ENCODE results near the gene ZNF512. TPM values are rescaled to one million over a fixed set of nuclear protein-coding genes. Genes with fewer than 3 reads are reported as not detected.
"Not testable (repeated sequence)": the region's sequence is repeated elsewhere in the genome, so short reads cannot be mapped to it uniquely, and the experiment has no call there.

Gene ZNF512
- total RNA-seq, 4 donors from 2014 or later = 29.1 to 115 (median 37.1) TPM

DNA sequence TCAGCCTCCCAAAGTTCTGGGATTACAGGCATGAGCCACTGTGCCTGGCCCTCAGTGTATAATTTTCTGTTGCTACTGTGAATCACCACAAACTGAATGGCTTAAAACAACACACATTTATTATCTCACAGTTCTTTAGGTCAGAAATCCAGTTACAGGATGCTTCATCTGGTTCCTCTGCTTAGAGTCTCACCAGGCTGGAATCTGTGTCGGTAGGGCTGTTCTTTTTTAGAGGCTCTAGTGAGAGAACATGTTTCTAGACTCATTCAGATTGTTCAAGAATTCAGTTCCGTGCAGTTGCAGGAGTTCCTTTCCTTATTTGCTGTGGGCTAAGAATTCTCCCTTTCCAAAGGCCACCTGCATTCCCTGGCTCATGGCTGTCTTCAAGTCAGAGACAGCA, 23.8 kb downstream of the ZNF512 start:
- Histone ChIP-seq H3K36me3 (peaks cover 0 to 81% (median 0%) of the 10 kb centered on the region in 3 donors), H3K9me3 (no peaks in the 10 kb centered on the region), H3K27ac (no peak overlapping the region), H3K4me1 (no peaks in the 10 kb centered on the region), H3K4me3 (no peak overlapping the region), H3K27me3 (no peaks in the 10 kb centered on the region)
- TF ChIP-seq POLR2A (IDR thresholded peaks at IDR 0.05) (no peak), CTCF (IDR thresholded peaks at IDR 0.05) (no peak)
- DNase-seq = no peak

DNA sequence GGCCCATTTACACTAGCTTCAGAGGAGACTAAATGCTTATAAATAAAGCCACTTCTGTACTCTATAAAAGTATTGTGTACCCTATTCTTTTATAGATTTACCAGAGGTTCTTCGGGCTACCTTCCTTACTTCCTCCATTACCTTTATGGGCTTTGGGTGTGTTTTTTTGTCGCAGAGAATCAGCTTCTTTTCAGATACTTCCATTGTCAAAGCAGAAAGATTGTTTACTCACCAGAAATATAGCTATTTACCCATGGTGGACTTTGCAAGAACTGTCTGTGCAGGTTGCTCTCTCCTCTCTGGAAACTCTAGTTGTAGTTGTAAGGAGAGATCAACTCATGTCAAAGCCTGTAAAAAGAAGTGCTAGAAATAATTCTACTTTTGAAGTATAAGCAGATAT, 31.1 kb downstream of the ZNF512 start:
- H3K4me1 ChIP-seq = no peaks in the 10 kb centered on the region
- H3K36me3 ChIP-seq = peaks cover 0 to 67% (median 0%) of the 10 kb centered on the region in 3 donors
- no peak overlapping the region for H3K4me3 ChIP-seq
- no peak for TF ChIP-seq CTCF (IDR thresholded peaks at IDR 0.05)
- TF ChIP-seq POLR2A (IDR thresholded peaks at IDR 0.05) = no peak
- no peak for DNase-seq
- H3K9me3 ChIP-seq = no peaks in the 10 kb centered on the region
- no peak overlapping the region for H3K27ac ChIP-seq
- no peaks in the 10 kb centered on the region for H3K27me3 ChIP-seq

- H3K9me3 ChIP-seq = no peaks in the 10 kb centered on the region
- DNase-seq = no peak
- H3K4me3 ChIP-seq = no peak overlapping the region
- no peaks in the 10 kb centered on the region for H3K27me3 ChIP-seq
- H3K4me1 ChIP-seq = no peaks in the 10 kb centered on the region
- peaks cover 0 to 73% (median 0%) of the 10 kb centered on the region in 3 donors for H3K36me3 ChIP-seq
- no peak overlapping the region for H3K27ac ChIP-seq
- TF ChIP-seq POLR2A (IDR thresholded peaks at IDR 0.05) (no peak), CTCF (IDR thresholded peaks at IDR 0.05) (no peak)
Observed at GRCh38 chr2:27615316-27615715, 32.5 kb downstream of the ZNF512 start.

GRCh38 chr2:27621524-27621923, 38.7 kb downstream of the ZNF512 start:
- TF ChIP-seq CTCF (IDR thresholded peaks at IDR 0.05) (no peak), POLR2A (IDR thresholded peaks at IDR 0.05) (no peak)
- DNase-seq = no peak
- H3K27ac ChIP-seq = no peak overlapping the region
- no peaks in the 10 kb centered on the region for H3K27me3 ChIP-seq
- no peak overlapping the region for H3K4me3 ChIP-seq
- H3K4me1 ChIP-seq = no peaks in the 10 kb centered on the region
- H3K36me3 ChIP-seq = peaks cover 0 to 55% (median 0%) of the 10 kb centered on the region in 3 donors
- H3K9me3 ChIP-seq = no peaks in the 10 kb centered on the region

DNA sequence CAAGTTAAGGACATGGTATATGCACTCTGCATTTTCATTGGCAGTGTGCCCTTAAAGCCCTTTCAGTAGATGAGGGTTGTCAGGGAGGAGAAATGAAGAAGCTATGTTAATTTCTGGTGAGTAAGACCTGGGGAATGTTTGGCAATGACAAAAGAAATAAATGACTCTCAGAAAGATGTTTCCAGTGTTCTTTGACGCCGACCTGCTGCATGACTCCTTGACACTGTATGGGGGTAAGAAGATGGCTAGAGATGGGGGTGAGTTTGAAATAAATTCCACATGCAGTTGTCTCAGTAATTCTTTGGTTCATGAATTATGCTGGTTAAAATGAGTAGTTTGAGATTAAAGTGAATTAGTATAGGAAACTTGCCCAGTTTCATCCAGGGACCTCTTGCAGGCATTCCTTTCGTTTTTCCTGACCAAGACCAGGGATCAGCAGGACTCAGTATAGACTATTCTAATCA, 40.1 kb downstream of the ZNF512 start:
- H3K27me3 ChIP-seq = no peaks in the 10 kb centered on the region
- H3K4me1 ChIP-seq = peaks cover 0 to 4% (median under 1%) of the 10 kb centered on the region in 4 donors
- H3K27ac ChIP-seq = no peak overlapping the region
- TF ChIP-seq CTCF (IDR thresholded peaks at IDR 0.05) (no peak), POLR2A (IDR thresholded peaks at IDR 0.05) (no peak)
- no peaks in the 10 kb centered on the region for H3K9me3 ChIP-seq
- H3K4me3 ChIP-seq = no peak overlapping the region
- DNase-seq = no peak
- H3K36me3 ChIP-seq = peaks cover 0 to 41% (median 0%) of the 10 kb centered on the region in 3 donors

DNA sequence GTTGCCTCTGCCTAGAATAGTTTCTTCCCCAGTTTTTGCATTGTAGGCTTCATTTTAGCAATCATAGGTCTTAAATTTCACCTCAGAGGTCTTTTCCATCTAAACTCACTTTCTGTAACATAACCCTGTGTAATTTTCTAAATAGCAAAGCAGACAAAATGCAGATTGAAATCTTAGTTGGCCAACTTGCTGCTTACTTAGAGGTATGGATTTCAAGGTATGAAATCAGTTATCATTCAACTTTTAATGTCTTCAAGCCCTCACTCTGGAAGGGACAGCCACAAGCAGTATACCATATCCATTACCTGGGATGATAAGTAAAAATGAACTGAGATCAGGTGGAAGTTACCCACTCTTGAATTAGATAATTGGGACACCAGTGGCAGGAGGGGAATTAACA, 42.1 kb downstream of the ZNF512 start:
- Histone ChIP-seq H3K27me3 (no peaks in the 10 kb centered on the region), H3K27ac (no peak overlapping the region), H3K36me3 (peaks cover 0 to 23% (median 0%) of the 10 kb centered on the region in 3 donors), H3K4me1 (peaks cover 0 to 13% (median 5%) of the 10 kb centered on the region in 4 donors), H3K9me3 (no peaks in the 10 kb centered on the region), H3K4me3 (no peak overlapping the region)
- no peak for TF ChIP-seq CTCF (IDR thresholded peaks at IDR 0.05)
- TF ChIP-seq POLR2A (IDR thresholded peaks at IDR 0.05) = no peak
- no peak for DNase-seq

DNA sequence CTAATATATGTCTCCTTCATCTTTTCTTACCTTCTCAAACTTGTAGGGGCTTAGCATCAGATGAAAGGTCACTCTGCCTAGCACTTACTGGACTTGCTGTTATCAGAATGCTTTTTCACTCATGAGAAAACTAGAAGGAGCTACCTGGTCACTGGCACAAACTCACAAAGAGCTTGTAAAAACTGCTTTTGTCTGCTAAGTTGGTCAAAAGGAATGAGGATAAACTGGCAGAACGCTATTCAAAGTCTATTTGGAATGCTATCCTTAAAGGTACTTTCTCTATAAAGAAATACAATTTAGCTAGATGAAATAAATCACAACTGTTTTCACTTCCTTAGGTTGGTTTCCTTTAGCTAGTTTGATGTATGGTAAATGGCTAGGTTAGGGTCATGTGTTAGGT, 43.5 kb downstream of the ZNF512 start:
- not testable (repeated sequence) for DNase-seq, H3K27me3 ChIP-seq, H3K4me3 ChIP-seq, H3K9me3 ChIP-seq, H3K27ac ChIP-seq
- peaks cover 0 to 17% (median 5%) of the 10 kb centered on the region in 4 donors for H3K4me1 ChIP-seq
- H3K36me3 ChIP-seq = peaks cover 0 to 10% (median 0%) of the 10 kb centered on the region in 3 donors

GRCh38 chr2:27626921-27627320, 44.1 kb downstream of the ZNF512 start:
- not testable (repeated sequence) for DNase-seq, H3K36me3 ChIP-seq, H3K9me3 ChIP-seq, H3K27ac ChIP-seq, H3K4me3 ChIP-seq, H3K27me3 ChIP-seq
- peaks cover 0 to 17% (median 5%) of the 10 kb centered on the region in 4 donors for H3K4me1 ChIP-seq
